ENCODE data around the gene SFMBT2. TPM values are rescaled to one million over a fixed set of nuclear protein-coding genes. Genes with fewer than 3 reads are reported as not detected.

SFMBT2 gene
- total and polyA plus RNA-seq, 2 of the 4 experiments (the other 2 are of a cell fraction), result 0.70 to 1.3 TPM

DNA sequence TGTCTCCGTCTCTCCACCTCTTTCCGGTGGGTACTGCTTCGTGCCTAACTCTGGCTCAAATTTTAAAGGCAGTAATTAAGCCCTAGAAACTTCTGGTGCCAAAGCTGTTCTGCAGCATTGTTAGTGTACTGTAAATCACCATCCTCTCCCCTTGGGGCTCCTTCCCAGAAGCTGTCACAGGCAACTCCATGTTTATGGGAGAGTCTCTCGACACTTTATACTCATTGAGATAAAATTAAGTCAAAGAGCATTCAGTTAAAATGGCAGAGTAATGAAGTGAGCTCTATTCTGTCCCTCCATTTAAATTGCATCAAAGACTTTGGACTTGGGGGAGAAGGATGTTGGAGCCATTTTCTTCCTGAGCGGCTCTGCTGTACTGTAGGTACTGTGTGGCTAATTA, 274.8 kb downstream of the SFMBT2 start:
- Histone ChIP-seq H4K5ac (ENCODE audit: low read depth, low read length) (no peak overlapping the region), H2BK15ac (ENCODE audit: low read depth, low read length) (no peak overlapping the region), H2AK9ac (replicated peaks; ENCODE audit: low read depth, low read length, poor library complexity) (no peak overlapping the region), H3K9me3 (ENCODE audit: control insufficient read depth, insufficient read depth, low read length) (peaks cover 1% of the 10 kb centered on the region; the same call in 1 of the 2 replicates), H2BK20ac (ENCODE audit: low read depth, low read length) (no peak overlapping the region), H2BK120ac (ENCODE audit: low read depth, low read length) (no peak overlapping the region), H3K27me3 (ENCODE audit: control insufficient read depth, insufficient read depth, low read length) (no peaks in the 10 kb centered on the region), H4K20me1 (ENCODE audit: insufficient read depth, low read length) (no peaks in the 10 kb centered on the region), H3K27ac (ENCODE audit: insufficient read depth, low read length) (no peak overlapping the region), H2AK5ac (ENCODE audit: low read depth, low read length) (no peak overlapping the region), H2BK5ac (ENCODE audit: low read depth, low read length, poor library complexity, severe bottlenecking) (no peak overlapping the region), H3K4me3 (ENCODE audit: insufficient read depth, low read depth, low read length) (no peak overlapping the region), H3K23ac (ENCODE audit: low read depth, low read length) (no peak overlapping the region), H3K18ac (ENCODE audit: low read depth, low read length) (no peak overlapping the region), H3K9ac (ENCODE audit: low read depth, low read length) (no peak overlapping the region), H2AFZ (replicated peaks; ENCODE audit: low read length, poor library complexity) (no peak overlapping the region), H3K14ac (replicated peaks; ENCODE audit: low read depth, low read length) (no peak overlapping the region), H3K36me3 (ENCODE audit: control insufficient read depth, insufficient read depth, low read length) (no peaks in the 10 kb centered on the region), H3K4ac (ENCODE audit: low read depth, low read length) (no peak overlapping the region), H3K79me1 (ENCODE audit: low read depth in 1 of 2, low read length in 2 of 2) (no peaks in the 10 kb centered on the region), H4K8ac (ENCODE audit: low read depth in 2 of 2, low read length in 2 of 2) (no peak overlapping the region), H3K4me2 (ENCODE audit: low read depth, low read length) (no peak overlapping the region), H3K56ac (ENCODE audit: extremely low read depth, insufficient read depth, low read length) (no peak overlapping the region), H4K91ac (ENCODE audit: insufficient read depth, low read depth, low read length) (no peak overlapping the region), H3K4me1 (ENCODE audit: control insufficient read depth, insufficient read depth, low read length) (no peaks in the 10 kb centered on the region), H3K9me1 (ENCODE audit: insufficient read depth, low read length) (no peaks in the 10 kb centered on the region)
- CTCF ChIA-PET, result no interaction called here
- intact Hi-C loops (cut with micrococcal nuclease), result no loop called here
- POLR2A ChIA-PET (ENCODE audit: unreplicated experiment), result no interaction called here
- no peak for ATAC-seq (ENCODE audit: low read depth)
- no CpG with 5 or more reads among the region's 5 CpGs for WGBS, 2 experiments (ENCODE audit: extremely low coverage in 2 of 2, insufficient read length in 1 of 2)
- DNase-seq, result no peak
- no TSS peak for BruUV-seq (replicated peaks)
- dilution Hi-C loops (cut with HindIII; ENCODE audit: low sequenced_read_pairs, unreplicated experiment), result no loop called here
- TF ChIP-seq CEBPB (IDR thresholded peaks at IDR 0.05; ENCODE audit: low read depth, low read length) (no peak), CHD1 (IDR thresholded peaks at IDR 0.05; ENCODE audit: low read depth, low read length) (no peak), POLR2A (IDR thresholded peaks at IDR 0.05; ENCODE audit: low read depth, low read length) (no peak), BHLHE40 (IDR thresholded peaks at IDR 0.05; ENCODE audit: low read depth, low read length) (no peak), RCOR1 (IDR thresholded peaks at IDR 0.05; ENCODE audit: insufficient replicate concordance, low read length) (no peak), MAFK (IDR thresholded peaks at IDR 0.05; ENCODE audit: low read depth, low read length) (no peak), FOS (IDR thresholded peaks at IDR 0.05; ENCODE audit: low read depth, low read length) (no peak), SMC3 (IDR thresholded peaks at IDR 0.05; ENCODE audit: low read depth, low read length) (no peak), RFX5 (IDR thresholded peaks at IDR 0.05; ENCODE audit: low read depth, low read length) (no peak), MXI1 (IDR thresholded peaks at IDR 0.05; ENCODE audit: borderline replicate concordance, low read depth, low read length) (no peak)
- TF ChIP-seq, protein P1, sequence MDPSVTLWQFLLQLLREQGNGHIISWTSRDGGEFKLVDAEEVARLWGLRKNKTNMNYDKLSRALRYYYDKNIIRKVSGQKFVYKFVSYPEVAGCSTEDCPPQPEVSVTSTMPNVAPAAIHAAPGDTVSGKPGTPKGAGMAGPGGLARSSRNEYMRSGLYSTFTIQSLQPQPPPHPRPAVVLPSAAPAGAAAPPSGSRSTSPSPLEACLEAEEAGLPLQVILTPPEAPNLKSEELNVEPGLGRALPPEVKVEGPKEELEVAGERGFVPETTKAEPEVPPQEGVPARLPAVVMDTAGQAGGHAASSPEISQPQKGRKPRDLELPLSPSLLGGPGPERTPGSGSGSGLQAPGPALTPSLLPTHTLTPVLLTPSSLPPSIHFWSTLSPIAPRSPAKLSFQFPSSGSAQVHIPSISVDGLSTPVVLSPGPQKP (IDR thresholded peaks at IDR 0.05; ENCODE audit: borderline replicate concordance, low read depth, low read length), result no peak
- TF ChIP-seq, protein P2, sequence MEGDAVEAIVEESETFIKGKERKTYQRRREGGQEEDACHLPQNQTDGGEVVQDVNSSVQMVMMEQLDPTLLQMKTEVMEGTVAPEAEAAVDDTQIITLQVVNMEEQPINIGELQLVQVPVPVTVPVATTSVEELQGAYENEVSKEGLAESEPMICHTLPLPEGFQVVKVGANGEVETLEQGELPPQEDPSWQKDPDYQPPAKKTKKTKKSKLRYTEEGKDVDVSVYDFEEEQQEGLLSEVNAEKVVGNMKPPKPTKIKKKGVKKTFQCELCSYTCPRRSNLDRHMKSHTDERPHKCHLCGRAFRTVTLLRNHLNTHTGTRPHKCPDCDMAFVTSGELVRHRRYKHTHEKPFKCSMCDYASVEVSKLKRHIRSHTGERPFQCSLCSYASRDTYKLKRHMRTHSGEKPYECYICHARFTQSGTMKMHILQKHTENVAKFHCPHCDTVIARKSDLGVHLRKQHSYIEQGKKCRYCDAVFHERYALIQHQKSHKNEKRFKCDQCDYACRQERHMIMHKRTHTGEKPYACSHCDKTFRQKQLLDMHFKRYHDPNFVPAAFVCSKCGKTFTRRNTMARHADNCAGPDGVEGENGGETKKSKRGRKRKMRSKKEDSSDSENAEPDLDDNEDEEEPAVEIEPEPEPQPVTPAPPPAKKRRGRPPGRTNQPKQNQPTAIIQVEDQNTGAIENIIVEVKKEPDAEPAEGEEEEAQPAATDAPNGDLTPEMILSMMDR (conservative IDR thresholded peaks at IDR 0.05; ENCODE audit: low read depth, low read length), result no peak
- TF ChIP-seq, protein P3, sequence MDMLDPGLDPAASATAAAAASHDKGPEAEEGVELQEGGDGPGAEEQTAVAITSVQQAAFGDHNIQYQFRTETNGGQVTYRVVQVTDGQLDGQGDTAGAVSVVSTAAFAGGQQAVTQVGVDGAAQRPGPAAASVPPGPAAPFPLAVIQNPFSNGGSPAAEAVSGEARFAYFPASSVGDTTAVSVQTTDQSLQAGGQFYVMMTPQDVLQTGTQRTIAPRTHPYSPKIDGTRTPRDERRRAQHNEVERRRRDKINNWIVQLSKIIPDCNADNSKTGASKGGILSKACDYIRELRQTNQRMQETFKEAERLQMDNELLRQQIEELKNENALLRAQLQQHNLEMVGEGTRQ (IDR thresholded peaks at IDR 0.05; ENCODE audit: low read depth, low read length), result no peak
- in situ Hi-C loops (cut with MboI; ENCODE audit: low sequenced_read_pairs), result no loop called here

Data from IMR-90 (cell line).